Upper lobe of left lung (tissue), 6 donors: ENCODE measurements around the gene STARD8. TPM values are rescaled to one million over a fixed set of nuclear protein-coding genes. Genes with fewer than 3 reads are reported as not detected.

Source experiments
- ATAC-seq, 2 donors: fragments of 200-7000 bp; cut with Tn5 transposase; one replicate each; pipeline ENCODE4 v1.9.1; 2022; ENCODE audit warnings: mild to moderate bottlenecking in 2 of 2, moderate library complexity in 2 of 2; ENCODE audit not compliant: low FRiP score in 2 of 2
- DNase-seq, 2 donors: peaks; one replicate each; pipeline ENCODE4 v3.0.0-alpha.2; 2019 to 2020
- H3K27ac ChIP-seq, 4 donors: fragments of 200-600 bp; sonication (generic); one replicate each; pipeline ENCODE4 v1.5.1; 2016 to 2019
- H3K27me3 ChIP-seq, 4 donors: fragments of 200-600 bp; sonication (generic); one replicate each; pipeline ENCODE4 v1.5.1; 2017 to 2019
- H3K36me3 ChIP-seq, 4 donors: fragments of 200-600 bp; sonication (generic); one replicate each; pipeline ENCODE4 v1.5.1; 2016 to 2019
- H3K4me1 ChIP-seq, 4 donors: fragments of 200-600 bp; sonication (generic); one replicate each; pipeline ENCODE4 v1.5.1; 2018 to 2019
- H3K4me3 ChIP-seq, 4 donors: fragments of 200-600 bp; sonication (generic); one replicate each; pipeline ENCODE4 v1.5.1; 2017 to 2019; ENCODE audit warnings: mild to moderate bottlenecking in 2 of 4, moderate library complexity in 1 of 4
- H3K9me3 ChIP-seq, 4 donors: fragments of 200-600 bp; sonication (generic); one replicate each; pipeline ENCODE4 v1.5.1; 2018 to 2019
- EP300 ChIP-seq, 4 donors: sonication (generic); formaldehyde crosslinking; IDR thresholded peaks; one replicate each; pipeline ENCODE4 v1.5.1; 2017; ENCODE audit warnings: antibody characterized with exemption in 4 of 4, control low read depth in 2 of 4
- POLR2A ChIP-seq, 4 donors: fragments of 450-650 bp; IDR thresholded peaks; one replicate each; pipeline ENCODE4 v1.5.1; 2016 to 2017; ENCODE audit warnings: antibody characterized with exemption in 4 of 4, mild to moderate bottlenecking in 2 of 4
- POLR2AphosphoS5 ChIP-seq, 2 donors: sonication (generic); formaldehyde crosslinking; IDR thresholded peaks; one replicate each; pipeline ENCODE4 v1.5.1; 2017; ENCODE audit warnings: antibody characterized with exemption in 2 of 2
- WGBS, 2 donors: methylation state at CpG; one replicate each; pipeline ENCODE4 v1.1.5; 2017 to 2018; 5-methylcytosine and 5-hydroxymethylcytosine counted together
- total RNA-seq, 6 donors: library from RNA; depleted of rRNA in 4 of 6; stranded (reverse); fragments of >200 nt in 4 of 6; gene quantifications; one replicate each; pipeline versions ENCODE4 v1.1.0 to v1.2.1, GENCODE V29; 2016 to 2021
- TF ChIP-seq, protein P1 (sequence below), 6 experiments: fragments of 450-650 bp in 4 of 6; fragments of 200-600 bp in 2 of 6; sonication (generic) in 2 of 6; IDR thresholded peaks; one replicate each; pipeline ENCODE4 v1.5.1; 2016 to 2019; ENCODE audit warnings: antibody characterized with exemption in 6 of 6
- donor health status: DM: no; HTN: no; CAD: no; lungs with moderate emphysema.
- donor health status: DM: no; HTN: yes; CAD: no; lungs with severe emphysema.

STARD8 gene
- total RNA-seq, 6 donors from 2014 or later: 13.9 to 43.1 (median 25.8) TPM

- Histone ChIP-seq H3K4me3 (no peak overlapping the region), H3K4me1 (no peaks in the 10 kb centered on the region), H3K36me3 (no peaks in the 10 kb centered on the region), H3K27me3 (no peaks in the 10 kb centered on the region), H3K9me3 (no peaks in the 10 kb centered on the region), H3K27ac (no peak overlapping the region)
- 89 to 93% methylated on average over 1 to 2 of the region's 2 CpGs for WGBS, 2 donors
- no peak for TF ChIP-seq POLR2AphosphoS5 (IDR thresholded peaks at IDR 0.05)
- no peak for TF ChIP-seq POLR2A (IDR thresholded peaks at IDR 0.05)
- TF ChIP-seq, protein P1, sequence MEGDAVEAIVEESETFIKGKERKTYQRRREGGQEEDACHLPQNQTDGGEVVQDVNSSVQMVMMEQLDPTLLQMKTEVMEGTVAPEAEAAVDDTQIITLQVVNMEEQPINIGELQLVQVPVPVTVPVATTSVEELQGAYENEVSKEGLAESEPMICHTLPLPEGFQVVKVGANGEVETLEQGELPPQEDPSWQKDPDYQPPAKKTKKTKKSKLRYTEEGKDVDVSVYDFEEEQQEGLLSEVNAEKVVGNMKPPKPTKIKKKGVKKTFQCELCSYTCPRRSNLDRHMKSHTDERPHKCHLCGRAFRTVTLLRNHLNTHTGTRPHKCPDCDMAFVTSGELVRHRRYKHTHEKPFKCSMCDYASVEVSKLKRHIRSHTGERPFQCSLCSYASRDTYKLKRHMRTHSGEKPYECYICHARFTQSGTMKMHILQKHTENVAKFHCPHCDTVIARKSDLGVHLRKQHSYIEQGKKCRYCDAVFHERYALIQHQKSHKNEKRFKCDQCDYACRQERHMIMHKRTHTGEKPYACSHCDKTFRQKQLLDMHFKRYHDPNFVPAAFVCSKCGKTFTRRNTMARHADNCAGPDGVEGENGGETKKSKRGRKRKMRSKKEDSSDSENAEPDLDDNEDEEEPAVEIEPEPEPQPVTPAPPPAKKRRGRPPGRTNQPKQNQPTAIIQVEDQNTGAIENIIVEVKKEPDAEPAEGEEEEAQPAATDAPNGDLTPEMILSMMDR (IDR thresholded peaks at IDR 0.05): no peak
- TF ChIP-seq EP300 (IDR thresholded peaks at IDR 0.05): no peak
- no peak for DNase-seq
- no peak for ATAC-seq
Measured at GRCh38 chrX:68753218-68753617, 105.8 kb downstream of the STARD8 start.

DNA sequence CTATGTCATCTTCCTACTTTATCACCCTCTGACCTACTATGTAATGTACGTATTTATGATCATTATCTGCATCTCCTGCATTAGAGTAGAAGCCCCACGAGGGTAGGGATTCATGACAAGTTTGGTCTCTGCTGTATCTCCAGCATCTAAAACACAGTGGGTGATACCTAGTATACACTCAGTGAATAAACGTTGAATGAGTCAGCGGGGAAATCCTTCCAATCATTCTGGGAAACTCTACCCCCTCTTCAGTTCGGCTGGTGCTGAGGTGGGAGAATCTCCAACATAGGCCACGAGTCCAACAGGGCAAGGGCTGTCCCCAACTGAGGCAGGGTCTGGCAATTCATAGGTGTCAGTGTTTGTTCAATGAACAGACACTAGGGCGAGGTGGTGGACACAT lies 106.9 kb downstream of the STARD8 start:
- ATAC-seq: no peak
- no peaks in the 10 kb centered on the region for H3K27me3 ChIP-seq
- TF ChIP-seq POLR2AphosphoS5 (IDR thresholded peaks at IDR 0.05): no peak
- no peak for TF ChIP-seq POLR2A (IDR thresholded peaks at IDR 0.05)
- TF ChIP-seq, protein P1 (IDR thresholded peaks at IDR 0.05): no peak
- no peak for TF ChIP-seq EP300 (IDR thresholded peaks at IDR 0.05)

GRCh38 chrX:68755616-68756125 lies 108.2 kb downstream of the STARD8 start:
- Histone ChIP-seq H3K4me1 (no peaks in the 10 kb centered on the region), H3K36me3 (no peaks in the 10 kb centered on the region), H3K9me3 (no peaks in the 10 kb centered on the region), H3K4me3 (no peak overlapping the region), H3K27me3 (no peaks in the 10 kb centered on the region), H3K27ac (no peak overlapping the region)
- no peak for DNase-seq
- TF ChIP-seq EP300 (IDR thresholded peaks at IDR 0.05) (no peak), POLR2AphosphoS5 (IDR thresholded peaks at IDR 0.05) (no peak), POLR2A (IDR thresholded peaks at IDR 0.05) (no peak)
- TF ChIP-seq, protein P1 (IDR thresholded peaks at IDR 0.05): no peak
- no peak for ATAC-seq
- WGBS, 2 donors: 62 to 69% methylated on average over 3 of the region's 3 CpGs

More for the DNA sequence above, 106.9 kb downstream of the STARD8 start:
- Histone ChIP-seq H3K4me1 (no peaks in the 10 kb centered on the region), H3K9me3 (no peaks in the 10 kb centered on the region), H3K36me3 (no peaks in the 10 kb centered on the region), H3K27ac (no peak overlapping the region), H3K4me3 (no peak overlapping the region)
- DNase-seq: no peak
- 69 to 73% methylated on average over 5 to 7 of the region's 7 CpGs for WGBS, 2 donors

- 78 to 89% methylated on average over 3 to 4 of the region's 4 CpGs for WGBS, 2 donors
- no peaks in the 10 kb centered on the region for H3K9me3 ChIP-seq
- ATAC-seq: no peak
- H3K27ac ChIP-seq: no peak overlapping the region
- H3K4me3 ChIP-seq: no peak overlapping the region
- no peaks in the 10 kb centered on the region for H3K27me3 ChIP-seq
- no peak for TF ChIP-seq POLR2AphosphoS5 (IDR thresholded peaks at IDR 0.05)
- TF ChIP-seq EP300 (IDR thresholded peaks at IDR 0.05): no peak
- TF ChIP-seq, protein P1 (IDR thresholded peaks at IDR 0.05): no peak
- TF ChIP-seq POLR2A (IDR thresholded peaks at IDR 0.05): no peak
- H3K36me3 ChIP-seq: no peaks in the 10 kb centered on the region
- no peaks in the 10 kb centered on the region for H3K4me1 ChIP-seq
- no peak for DNase-seq
Measured at GRCh38 chrX:68757331-68757730, 109.9 kb downstream of the STARD8 start.

DNA sequence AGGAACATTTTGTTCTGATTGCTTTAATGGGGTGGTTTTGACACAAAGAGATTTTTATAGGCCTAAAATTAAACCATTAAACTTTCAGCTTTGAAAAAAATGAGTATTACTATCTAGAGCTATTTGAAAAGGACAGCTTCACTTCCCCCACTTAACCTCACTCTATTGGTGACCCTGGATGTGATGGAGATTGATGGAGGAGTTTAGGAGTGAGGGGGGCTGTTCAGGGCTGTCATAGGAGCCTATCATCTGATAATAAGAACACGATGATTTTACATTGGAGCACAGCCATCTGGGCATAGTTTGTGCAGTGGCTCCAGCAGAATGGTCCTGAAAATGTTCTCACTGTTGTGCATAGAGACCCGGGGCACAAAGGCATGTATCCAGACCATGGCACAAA lies 110.3 kb downstream of the STARD8 start:
- Histone ChIP-seq H3K9me3 (no peaks in the 10 kb centered on the region), H3K4me3 (no peak overlapping the region), H3K36me3 (no peaks in the 10 kb centered on the region), H3K4me1 (no peaks in the 10 kb centered on the region), H3K27me3 (no peaks in the 10 kb centered on the region), H3K27ac (no peak overlapping the region)
- 72% methylated on average over 2 of the region's 2 CpGs; no CpG with 5 or more reads in 1 of the 2 donors for WGBS, 2 donors
- TF ChIP-seq POLR2AphosphoS5 (IDR thresholded peaks at IDR 0.05) (no peak), POLR2A (IDR thresholded peaks at IDR 0.05) (no peak), EP300 (IDR thresholded peaks at IDR 0.05) (no peak)
- TF ChIP-seq, protein P1 (IDR thresholded peaks at IDR 0.05): no peak
- ATAC-seq (no peak), DNase-seq (no peak)
